SW480 (cell line): ENCODE results near the gene CD2BP2.
"Not testable (repeated sequence)": the region's sequence is repeated elsewhere in the genome, so short reads cannot be mapped to it uniquely, and the experiment has no call there.

ENCODE experiments used
- DNase-seq: peaks from one replicate; pipeline ENCODE4 v3.0.0-alpha.2; 2016; ENCODE audit warnings: low spot score

CD2BP2 gene

DNA sequence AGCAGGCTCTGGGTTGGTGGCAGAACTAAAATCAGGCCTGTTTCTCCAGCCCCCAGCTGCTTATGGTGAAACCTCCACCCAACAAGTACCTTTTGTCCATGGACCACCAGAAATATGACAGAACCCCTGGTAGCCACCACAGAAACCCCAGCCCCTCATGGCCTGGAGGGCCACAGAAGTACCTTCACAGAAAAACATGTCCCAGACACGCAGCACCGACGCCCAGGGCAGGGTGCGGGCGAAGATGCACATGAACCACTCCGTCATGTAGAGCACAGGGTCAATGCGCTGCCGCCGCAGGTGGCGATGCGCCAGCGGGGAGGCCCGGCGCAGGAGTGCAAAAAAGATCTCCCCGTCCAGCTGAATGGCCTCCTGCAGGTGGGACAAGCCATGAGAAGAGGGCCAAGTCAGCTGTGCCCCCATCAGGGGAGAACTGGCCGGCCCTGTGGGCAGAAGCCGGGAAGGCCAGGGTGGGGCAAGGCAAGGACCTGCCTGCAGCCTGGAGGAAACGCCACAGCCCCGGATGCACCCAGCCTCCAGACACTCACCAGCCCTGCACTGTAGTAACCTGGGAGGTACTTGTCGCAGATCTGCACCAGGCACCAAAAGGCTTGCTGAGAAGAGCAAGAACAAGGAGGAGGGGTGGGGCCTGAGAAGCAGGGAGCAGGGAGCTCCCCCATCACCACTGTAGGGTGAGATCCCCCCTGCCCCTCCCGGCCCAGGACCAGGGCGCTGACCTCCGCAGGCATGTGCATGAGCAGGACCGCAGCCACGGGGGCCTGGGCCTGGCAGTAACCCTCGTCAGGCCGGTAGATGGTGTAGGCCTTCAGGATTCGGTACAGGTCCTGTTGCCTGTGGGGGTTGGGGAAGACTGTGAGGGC lies 4.1 kb upstream of the CD2BP2 start:
- DNase-seq, result no peak

- no peak for DNase-seq
These were observed 3.4 kb upstream of the CD2BP2 start for GRCh38 chr16:30358577-30358936.

GRCh38 chr16:30357715-30358576 lies 2.8 kb upstream of the CD2BP2 start:
- no peak for DNase-seq

GRCh38 chr16:30357085-30357714 lies 2.1 kb upstream of the CD2BP2 start:
- DNase-seq, result no peak

GRCh38 chr16:30356401-30357084 lies 1.4 kb upstream of the CD2BP2 start:
- DNase-seq, result no peak

GRCh38 chr16:30355954-30356308 lies 823 bp upstream of the CD2BP2 start:
- DNase-seq, result no peak

GRCh38 chr16:30354423-30355143 lies 525 bp downstream of the CD2BP2 start:
- DNase-seq, result no peak

DNA sequence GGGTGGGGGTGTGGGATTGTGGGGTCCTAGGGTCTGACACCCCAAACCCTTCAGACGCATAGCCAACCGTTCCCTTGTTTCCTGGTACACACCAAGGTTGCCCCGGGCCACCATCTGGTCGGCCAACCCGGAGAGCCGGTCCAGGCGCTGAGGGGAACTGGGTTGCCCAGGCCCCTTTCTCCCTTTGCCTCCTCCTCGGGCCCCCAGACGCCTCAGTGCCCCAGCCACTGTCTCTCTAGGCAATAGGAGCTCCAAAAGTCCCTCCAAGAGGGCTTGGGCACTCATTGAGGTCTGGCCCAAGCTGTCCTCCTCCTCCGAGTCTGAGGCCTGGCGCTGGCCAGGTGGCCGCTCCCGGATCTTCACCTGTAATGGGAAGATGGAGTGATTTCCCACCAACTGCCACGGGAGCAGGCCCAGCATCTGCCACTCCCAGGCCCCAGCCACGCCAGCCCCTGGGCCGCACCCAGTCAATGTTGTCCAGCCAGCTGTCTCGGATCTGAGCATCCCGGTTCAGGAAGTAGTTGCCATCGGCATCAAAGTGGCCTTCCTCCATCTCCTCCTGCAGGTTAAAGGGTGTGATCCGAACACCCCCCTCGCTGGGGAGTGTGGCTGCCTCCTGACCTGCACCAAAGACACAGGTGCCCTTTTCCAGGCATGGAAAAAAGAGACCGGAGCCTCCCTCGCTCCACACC lies 1.5 kb downstream of the CD2BP2 start:
- no peak for DNase-seq

GRCh38 chr16:30352488-30353401 lies 2.4 kb downstream of the CD2BP2 start:
- DNase-seq, result no peak

- DNase-seq, result no peak
These were observed 3.3 kb downstream of the CD2BP2 start for GRCh38 chr16:30351586-30352419.

DNA sequence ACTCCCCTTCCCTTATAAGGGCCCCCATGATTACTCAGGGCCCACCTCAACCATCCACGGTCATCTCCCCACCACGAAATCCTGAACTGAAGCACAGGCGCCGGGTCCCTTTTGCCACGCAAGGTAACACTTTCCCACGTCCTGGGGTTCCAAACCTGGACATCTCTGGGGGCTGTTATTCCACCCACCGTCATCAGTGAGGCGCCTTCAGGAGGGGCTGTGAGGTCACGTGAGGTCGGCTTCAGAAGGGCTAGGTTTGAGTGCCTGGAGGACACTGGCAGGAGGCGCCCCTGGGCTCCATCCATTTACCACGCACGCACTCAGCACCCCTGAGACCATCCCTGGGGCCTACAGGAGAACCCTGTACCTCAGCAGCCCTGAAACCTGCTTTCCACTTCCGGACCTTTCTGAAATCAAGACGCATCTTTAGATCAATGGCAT lies 4.1 kb downstream of the CD2BP2 start:
- no peak for DNase-seq

- no peak for DNase-seq
These were observed 4.8 kb downstream of the CD2BP2 start for GRCh38 chr16:30350134-30350871.

DNA sequence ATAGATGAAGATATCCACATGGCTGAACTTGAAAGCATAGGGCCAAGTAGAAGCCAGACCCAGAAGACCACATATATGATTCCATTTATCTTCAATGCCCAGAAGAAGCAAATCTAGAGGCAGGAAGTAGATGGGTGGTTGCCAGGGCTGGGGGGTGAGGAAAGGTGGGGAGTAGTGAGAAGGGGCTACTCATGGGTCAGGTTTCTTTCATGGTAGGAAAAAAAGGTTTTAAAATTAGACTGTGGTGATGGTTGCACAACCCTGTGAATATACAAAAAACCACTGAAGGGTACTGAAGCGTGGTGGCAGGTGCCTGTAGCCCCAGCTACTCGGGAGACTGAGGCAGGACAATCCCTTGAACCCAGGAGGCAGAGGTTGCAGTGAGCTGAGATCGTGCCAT lies 5.4 kb downstream of the CD2BP2 start:
- no peak for DNase-seq

DNA sequence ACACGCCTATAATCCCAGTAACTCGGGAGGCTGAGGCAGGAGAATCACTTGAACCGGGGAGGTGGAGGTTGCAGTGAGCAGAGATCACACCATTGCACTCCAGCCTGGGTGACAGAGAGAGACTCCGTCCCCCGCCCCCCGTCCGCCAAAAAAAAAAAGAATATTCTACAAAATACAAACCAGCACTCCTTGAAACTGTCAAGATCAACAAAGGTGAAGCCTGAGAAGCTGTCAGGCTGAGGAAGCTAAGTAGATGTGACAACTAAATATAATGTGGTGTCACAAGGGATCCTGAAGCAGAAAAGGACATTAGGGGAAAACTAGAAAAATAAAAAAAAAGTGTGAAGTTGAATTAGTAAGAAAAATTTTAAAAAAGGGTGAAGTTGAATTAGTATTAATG lies 6.2 kb downstream of the CD2BP2 start:
- DNase-seq, result no peak

GRCh38 chr16:30348113-30348512 lies 7.0 kb downstream of the CD2BP2 start:
- no peak for DNase-seq

GRCh38 chr16:30346286-30346685 lies 8.8 kb downstream of the CD2BP2 start:
- DNase-seq, result no peak

GRCh38 chr16:30343491-30343820 lies 11.7 kb downstream of the CD2BP2 start:
- not testable (repeated sequence) for DNase-seq
